K562 (cell line): ENCODE measurements around the gene PDZRN3. TPM values are rescaled to one million over a fixed set of nuclear protein-coding genes. Genes with fewer than 3 reads are reported as not detected.

Source experiments
- ATAC-seq: fragments of 200-7000 bp; cut with Tn5 transposase; 3 replicates; pipeline ENCODE4 v1.9.1; 2020; ENCODE audit warnings: moderate library complexity
- BruUV-seq: library from RNA; stranded (reverse); fragments of 400-500 nt; replicated peaks from 2 replicates; lab custom pipeline; 2021; lab: Mats Ljungman, UMichigan
- CTCF ChIA-PET: fragments of 300-600 bp; formaldehyde crosslinking; extraction: SDS; loops from one replicate; lab custom pipeline; 2021; ENCODE audit warnings: low intra/inter-chr PET ratio; lab: Yijun Ruan, JAX
- POLR2A ChIA-PET: fragments of 300-600, 350-650 bp; sonication (Branson Sonifier 250); formaldehyde crosslinking; extraction: SDS; loops from one replicate; lab custom pipeline; 2021; ENCODE audit warnings: antibody characterized with exemption, inconsistent platforms; lab: Yijun Ruan, JAX
- DNase-seq, 4 experiments: peaks; one replicate each; pipeline versions ENCODE4 v3.0.0 to v3.0.0-alpha.2; 2011 to 2018; ENCODE audit warnings: low spot score in 3 of 4, mixed read lengths in 3 of 4; ENCODE audit errors: extremely low read depth in 1 of 4
- FAIRE-seq: peaks from 2 replicates; lab custom pipeline; 2011; peaks lifted over from hg19 to GRCh38; lab: Jason Lieb, UNC
- H2AFZ ChIP-seq: 2 replicates; pipeline ENCODE4 v1.6.0; 2011; ENCODE audit warnings: low read depth, low read length, control low read depth, inconsistent platforms
- H3K27ac ChIP-seq: fragments of 200-600 bp; 3 replicates; pipeline ENCODE4 v1.8.0; 2011; ENCODE audit warnings: low read depth, mild to moderate bottlenecking, control low read depth, inconsistent platforms, low read length, moderate library complexity, mixed read lengths; ENCODE audit errors: extremely low read depth
- H3K27me3 ChIP-seq, 2 experiments: fragments of 300-600 bp in 1 of 2; 2 replicates in 1 of 2; 3 replicates in 1 of 2; pipeline versions ENCODE4 v1.6.0 to v1.8.0; 2011; ENCODE audit warnings: inconsistent platforms in 2 of 2, low read length in 2 of 2, mild to moderate bottlenecking in 1 of 2, mixed read lengths in 1 of 2, moderate library complexity in 1 of 2; ENCODE audit not compliant: control insufficient read depth in 2 of 2, insufficient read depth in 2 of 2
- H3K36me3 ChIP-seq: fragments of 300-600 bp; 3 replicates; pipeline ENCODE4 v1.8.0; 2011; ENCODE audit warnings: mild to moderate bottlenecking, low read length, inconsistent platforms; ENCODE audit not compliant: control insufficient read depth, insufficient read depth
- H3K4me1 ChIP-seq, 2 experiments: fragments of 200-600 bp in 1 of 2; replicated peaks in 1 of 2; 2 replicates in 1 of 2; 3 replicates in 1 of 2; pipeline versions ENCODE4 v1.5.1 to v1.8.0; 2011; ENCODE audit warnings: inconsistent platforms in 2 of 2, low read length in 2 of 2, mild to moderate bottlenecking in 1 of 2, mixed read lengths in 1 of 2, moderate library complexity in 1 of 2; ENCODE audit not compliant: control insufficient read depth in 2 of 2, insufficient read depth in 2 of 2
- H3K4me2 ChIP-seq: 2 replicates; pipeline ENCODE4 v1.6.1; 2011; ENCODE audit warnings: low read length, control low read depth, inconsistent platforms, mixed read lengths; ENCODE audit not compliant: insufficient read depth
- H3K4me3 ChIP-seq: fragments of 200-600 bp; sonication (generic), shearing (Covaris generic); 2 replicates; pipeline ENCODE4 v1.5.1; 2016; ENCODE audit warnings: control low read depth, inconsistent platforms
- H3K79me2 ChIP-seq: fragments of 200-600 bp; 3 replicates; pipeline ENCODE4 v1.8.0; 2011; ENCODE audit warnings: low read length, inconsistent platforms; ENCODE audit not compliant: control insufficient read depth, insufficient read depth
- H3K9ac ChIP-seq, 2 experiments: 2 replicates each; pipeline versions ENCODE4 v1.6.0 to v1.6.1; 2011; ENCODE audit warnings: low read depth in 2 of 2, low read length in 2 of 2, control low read depth in 1 of 2, inconsistent platforms in 1 of 2, mild to moderate bottlenecking in 1 of 2, mixed read lengths in 1 of 2; ENCODE audit not compliant: insufficient read depth in 1 of 2
- H3K9me1 ChIP-seq: one replicate; pipeline ENCODE4 v1.6.0; 2011; ENCODE audit warnings: inconsistent platforms, mild to moderate bottlenecking, low read length, moderate library complexity; ENCODE audit not compliant: control insufficient read depth, insufficient read depth
- H3K9me3 ChIP-seq: replicated peaks from 2 replicates; pipeline ENCODE4 v1.5.1; 2011; ENCODE audit warnings: low read depth, low read length, inconsistent platforms; ENCODE audit not compliant: control insufficient read depth, insufficient read depth
- H4K20me1 ChIP-seq: replicated peaks from 2 replicates; pipeline ENCODE4 v1.6.1; 2011; ENCODE audit warnings: low read length, inconsistent platforms, mixed read lengths; ENCODE audit not compliant: control insufficient read depth, insufficient read depth
- BRF1 ChIP-seq: IDR thresholded peaks from 3 replicates; pipeline ENCODE4 v1.6.1; 2011; ENCODE audit warnings: borderline replicate concordance, mild to moderate bottlenecking; ENCODE audit not compliant: insufficient read length; ENCODE audit errors: extremely low read depth
- IRF2 ChIP-seq: sonication (generic); formaldehyde crosslinking; IDR thresholded peaks from 2 replicates; pipeline ENCODE4 v1.8.1; 2022; ENCODE audit warnings: mild to moderate bottlenecking, missing genetic modification reagents
- LCOR ChIP-seq: sonication (generic); formaldehyde crosslinking; IDR thresholded peaks from 2 replicates; pipeline ENCODE4 v1.8.0; 2022; ENCODE audit warnings: mild to moderate bottlenecking, missing genetic modification reagents
- MAFK ChIP-seq: IDR thresholded peaks from 2 replicates; pipeline ENCODE4 v1.6.1; 2011; ENCODE audit warnings: low read length, improper control_type of control experiment
- POLR3A ChIP-seq: IDR thresholded peaks from 2 replicates; pipeline ENCODE4 v1.6.1; 2011; ENCODE audit warnings: borderline replicate concordance, mild to moderate bottlenecking, moderate library complexity; ENCODE audit not compliant: insufficient read length, insufficient read depth; ENCODE audit errors: extremely low read depth
- RBM39 ChIP-seq: fragments of 200-400 bp; formaldehyde crosslinking; optimal IDR thresholded peaks from 2 replicates; pipeline ENCODE3; 2018; ENCODE audit warnings: low read depth, low read length
- RCOR1 ChIP-seq, 2 experiments: IDR thresholded peaks; 2 replicates each; pipeline ENCODE4 v1.6.1; 2012; ENCODE audit warnings: low read depth in 2 of 2, low read length in 2 of 2, borderline replicate concordance in 1 of 2, improper control_type of control experiment in 1 of 2
- RHOXF2B ChIP-seq: fragments of 250-450 bp; sonication (Bioruptor Pico); conservative IDR thresholded peaks from 2 replicates; pipeline ENCODE4 v1.5.1; 2021
- SOX6 ChIP-seq: fragments of 450-650 bp; IDR thresholded peaks from 2 replicates; pipeline ENCODE4 v1.6.1; 2014; ENCODE audit warnings: mild to moderate bottlenecking
- SRSF3 ChIP-seq: fragments of 200-400 bp; formaldehyde crosslinking; IDR thresholded peaks from 2 replicates; pipeline ENCODE4 v1.6.1; 2016; ENCODE audit warnings: mild to moderate bottlenecking, low read length, moderate library complexity; ENCODE audit not compliant: insufficient read depth
- TAL1 ChIP-seq: fragments of 450-650 bp; IDR thresholded peaks from 2 replicates; pipeline ENCODE4 v1.6.1; 2016; ENCODE audit warnings: mild to moderate bottlenecking
- ZNF707 ChIP-seq: fragments of 250-450 bp; sonication (Bioruptor Pico); conservative IDR thresholded peaks from 2 replicates; pipeline ENCODE4 v1.8.0; 2022; ENCODE audit warnings: inconsistent platforms, mild to moderate bottlenecking, moderate library complexity
- ZNF76 ChIP-seq: fragments of 250-450 bp; sonication (Bioruptor Pico); IDR thresholded peaks from 2 replicates; pipeline ENCODE4 v1.4.0; 2020; ENCODE audit warnings: mild to moderate bottlenecking, moderate library complexity, borderline replicate concordance
- ZZZ3 ChIP-seq: fragments of 450-650 bp; IDR thresholded peaks from 2 replicates; pipeline ENCODE4 v1.6.1; 2016; ENCODE audit warnings: antibody characterized with exemption, mild to moderate bottlenecking, moderate library complexity
- WGBS: fragments of 100-300 bp; shearing (Covaris generic); methylation state at CpG from one replicate; pipeline ENCODE4 v1.1.6; 2016; ENCODE audit warnings: low coverage, mixed read lengths; ENCODE audit not compliant: insufficient coverage; ENCODE audit errors: missing lambda C conversion rate; 5-methylcytosine and 5-hydroxymethylcytosine counted together
- in situ Hi-C: fragments of 300-500 bp; cut with MboI; formaldehyde crosslinking; loops from 4 replicates; pipeline ENCODE4 v1.15.0; 2018; ENCODE audit warnings: inconsistent platforms, mixed read lengths
- intact Hi-C: fragments of 100-400 bp; cut with micrococcal nuclease; formaldehyde crosslinking; loops from 2 replicates; pipeline ENCODE4 v1.14.2; 2022
- polyA plus RNA-seq, 8 experiments: library from polyadenylated mRNA; depleted of rRNA in 4 of 8; stranded (reverse) in 5 of 8; unstranded in 3 of 8; fragments of >200 nt; fragmentation: Nextera tagmentation in 2 of 8; fragmentation: Illumina TruSeq in 1 of 8; extraction: Ambion mirVana in 2 of 8; extraction: Trizol in 1 of 8; gene quantifications; 2 replicates each; pipeline versions ENCODE4 v1.2.1 to v1.2.3, GENCODE V29; 2011 to 2014; ENCODE audit warnings: inconsistent platforms in 1 of 8, missing spikeins in 1 of 8
- total RNA-seq, 7 experiments: library from RNA; depleted of rRNA in 6 of 7; stranded (reverse); fragments of >200 nt in 6 of 7; fragmentation: Illumina TruSeq in 2 of 7; extraction: Trizol in 2 of 7; gene quantifications; 2 replicates each; pipeline versions ENCODE4 v1.2.1 to v1.2.3, GENCODE V29; 2011 to 2021; ENCODE audit warnings: low replicate concordance in 1 of 7
- TF ChIP-seq, protein P1 (sequence below): fragments of 250-450 bp; sonication (Bioruptor Pico); IDR thresholded peaks from 2 replicates; pipeline ENCODE4 v1.5.0; 2020; ENCODE audit warnings: mild to moderate bottlenecking
- TF ChIP-seq, protein P2 (sequence below): fragments of 450-650 bp; IDR thresholded peaks from 2 replicates; pipeline ENCODE4 v1.6.1; 2016; ENCODE audit warnings: mild to moderate bottlenecking
- TF ChIP-seq, protein P3 (sequence below): sonication (generic); formaldehyde crosslinking; IDR thresholded peaks from 2 replicates; pipeline ENCODE4 v1.4.0; 2020; ENCODE audit warnings: mild to moderate bottlenecking, missing genetic modification reagents

PDZRN3 gene
- total and polyA plus RNA-seq, 9 of the 15 experiments (the other 6 are each of a cell fraction or from before 2014, with no cell fraction given) = 0.16 TPM; not detected in 8

DNA sequence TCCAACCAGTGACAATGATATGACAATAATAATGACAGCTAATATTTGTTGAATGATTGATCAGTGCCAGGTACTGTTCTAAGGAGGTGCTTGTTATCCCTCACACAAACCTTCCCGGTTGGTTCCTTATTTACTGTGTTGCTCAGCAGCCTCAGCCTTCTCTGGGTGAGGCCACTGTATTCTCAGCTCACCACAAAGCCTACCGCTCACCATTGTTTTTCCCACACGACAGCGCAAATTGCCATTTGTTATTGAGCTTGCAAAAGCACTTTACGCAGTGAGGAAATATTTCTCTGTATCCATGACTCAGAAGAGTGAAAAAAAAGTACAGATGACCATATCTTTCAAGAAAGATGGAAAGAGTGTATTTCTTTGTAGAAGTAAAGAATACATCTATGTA, 49.5 kb upstream of the PDZRN3 start:
- Histone ChIP-seq H3K4me1 (no peaks in the 10 kb centered on the region), H3K27me3 (no peaks in the 10 kb centered on the region), H3K36me3 (no peaks in the 10 kb centered on the region), H3K79me2 (no peaks in the 10 kb centered on the region), H3K27ac (no peak overlapping the region), H3K9me3 (no peaks in the 10 kb centered on the region), H3K4me2 (no peak overlapping the region), H3K9ac (no peak overlapping the region), H3K9me1 (no peaks in the 10 kb centered on the region), H3K4me3 (no peak overlapping the region), H4K20me1 (no peaks in the 10 kb centered on the region)
- WGBS = 2% methylated on average over 5 of the region's 5 CpGs
- DNase-seq = no peak
- in situ Hi-C loops = no loop called here
- POLR2A ChIA-PET = no interaction called here
- BruUV-seq = no TSS peak
- CTCF ChIA-PET = no interaction called here
- no peak for ATAC-seq
- FAIRE-seq = no peak
- intact Hi-C loops = no loop called here
- TF ChIP-seq MAFK (no peak), RCOR1 (IDR thresholded peaks at IDR 0.05; ENCODE audit: borderline replicate concordance in 1 of 2, low read depth in 2 of 2, low read length in 2 of 2) (no peak), ZZZ3 (no peak), LCOR (CRISPR knock-in tag) (no peak), TAL1 (no peak), POLR3A (no peak), SOX6 (no peak), SRSF3 (no peak), ZNF76 (no peak), IRF2 (CRISPR knock-in tag) (no peak), RBM39 (no peak), RHOXF2B (CRISPR knock-in tag) (no peak), ZNF707 (CRISPR knock-in tag) (no peak), BRF1 (no peak)
- TF ChIP-seq, protein P1, sequence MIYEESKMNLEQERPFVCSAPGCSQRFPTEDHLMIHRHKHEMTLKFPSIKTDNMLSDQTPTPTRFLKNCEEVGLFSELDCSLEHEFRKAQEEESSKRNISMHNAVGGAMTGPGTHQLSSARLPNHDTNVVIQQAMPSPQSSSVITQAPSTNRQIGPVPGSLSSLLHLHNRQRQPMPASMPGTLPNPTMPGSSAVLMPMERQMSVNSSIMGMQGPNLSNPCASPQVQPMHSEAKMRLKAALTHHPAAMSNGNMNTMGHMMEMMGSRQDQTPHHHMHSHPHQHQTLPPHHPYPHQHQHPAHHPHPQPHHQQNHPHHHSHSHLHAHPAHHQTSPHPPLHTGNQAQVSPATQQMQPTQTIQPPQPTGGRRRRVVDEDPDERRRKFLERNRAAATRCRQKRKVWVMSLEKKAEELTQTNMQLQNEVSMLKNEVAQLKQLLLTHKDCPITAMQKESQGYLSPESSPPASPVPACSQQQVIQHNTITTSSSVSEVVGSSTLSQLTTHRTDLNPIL (CRISPR knock-in tag) = no peak
- TF ChIP-seq, protein P2, sequence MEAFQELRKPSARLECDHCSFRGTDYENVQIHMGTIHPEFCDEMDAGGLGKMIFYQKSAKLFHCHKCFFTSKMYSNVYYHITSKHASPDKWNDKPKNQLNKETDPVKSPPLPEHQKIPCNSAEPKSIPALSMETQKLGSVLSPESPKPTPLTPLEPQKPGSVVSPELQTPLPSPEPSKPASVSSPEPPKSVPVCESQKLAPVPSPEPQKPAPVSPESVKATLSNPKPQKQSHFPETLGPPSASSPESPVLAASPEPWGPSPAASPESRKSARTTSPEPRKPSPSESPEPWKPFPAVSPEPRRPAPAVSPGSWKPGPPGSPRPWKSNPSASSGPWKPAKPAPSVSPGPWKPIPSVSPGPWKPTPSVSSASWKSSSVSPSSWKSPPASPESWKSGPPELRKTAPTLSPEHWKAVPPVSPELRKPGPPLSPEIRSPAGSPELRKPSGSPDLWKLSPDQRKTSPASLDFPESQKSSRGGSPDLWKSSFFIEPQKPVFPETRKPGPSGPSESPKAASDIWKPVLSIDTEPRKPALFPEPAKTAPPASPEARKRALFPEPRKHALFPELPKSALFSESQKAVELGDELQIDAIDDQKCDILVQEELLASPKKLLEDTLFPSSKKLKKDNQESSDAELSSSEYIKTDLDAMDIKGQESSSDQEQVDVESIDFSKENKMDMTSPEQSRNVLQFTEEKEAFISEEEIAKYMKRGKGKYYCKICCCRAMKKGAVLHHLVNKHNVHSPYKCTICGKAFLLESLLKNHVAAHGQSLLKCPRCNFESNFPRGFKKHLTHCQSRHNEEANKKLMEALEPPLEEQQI = no peak
- TF ChIP-seq, protein P3, sequence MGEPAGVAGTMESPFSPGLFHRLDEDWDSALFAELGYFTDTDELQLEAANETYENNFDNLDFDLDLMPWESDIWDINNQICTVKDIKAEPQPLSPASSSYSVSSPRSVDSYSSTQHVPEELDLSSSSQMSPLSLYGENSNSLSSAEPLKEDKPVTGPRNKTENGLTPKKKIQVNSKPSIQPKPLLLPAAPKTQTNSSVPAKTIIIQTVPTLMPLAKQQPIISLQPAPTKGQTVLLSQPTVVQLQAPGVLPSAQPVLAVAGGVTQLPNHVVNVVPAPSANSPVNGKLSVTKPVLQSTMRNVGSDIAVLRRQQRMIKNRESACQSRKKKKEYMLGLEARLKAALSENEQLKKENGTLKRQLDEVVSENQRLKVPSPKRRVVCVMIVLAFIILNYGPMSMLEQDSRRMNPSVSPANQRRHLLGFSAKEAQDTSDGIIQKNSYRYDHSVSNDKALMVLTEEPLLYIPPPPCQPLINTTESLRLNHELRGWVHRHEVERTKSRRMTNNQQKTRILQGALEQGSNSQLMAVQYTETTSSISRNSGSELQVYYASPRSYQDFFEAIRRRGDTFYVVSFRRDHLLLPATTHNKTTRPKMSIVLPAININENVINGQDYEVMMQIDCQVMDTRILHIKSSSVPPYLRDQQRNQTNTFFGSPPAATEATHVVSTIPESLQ (CRISPR knock-in tag) = no peak
- TF ChIP-seq, all 486 proteins: peak for 0
- H2AFZ ChIP-seq = no peak overlapping the region
